Tibial nerve (tissue), 4 donors: ENCODE measurements around the gene DESI2. TPM values are rescaled to one million over a fixed set of nuclear protein-coding genes. Genes with fewer than 3 reads are reported as not detected.
"Not testable (repeated sequence)": the region's sequence is repeated elsewhere in the genome, so short reads cannot be mapped to it uniquely, and the experiment has no call there.

ENCODE experiments used
- DNase-seq, 2 donors: peaks; one replicate each; pipeline ENCODE4 v3.0.0-alpha.2; 2019; ENCODE audit warnings: low spot score in 2 of 2
- H3K27ac ChIP-seq, 4 donors: fragments of 200-600 bp; sonication (generic) in 3 of 4; one replicate each; pipeline ENCODE4 v1.5.1; 2017 to 2019; ENCODE audit warnings: mild to moderate bottlenecking in 1 of 4
- H3K27me3 ChIP-seq, 2 donors: fragments of 200-600 bp; sonication (generic) in 1 of 2; one replicate each; pipeline versions ENCODE4 v1.5.1 to v1.6.0; 2017 to 2019
- H3K36me3 ChIP-seq, 3 donors: fragments of 200-600 bp; sonication (generic); one replicate each; pipeline ENCODE4 v1.5.1; 2018 to 2019
- H3K4me1 ChIP-seq, 4 donors: fragments of 200-600 bp; sonication (generic) in 3 of 4; one replicate each; pipeline ENCODE4 v1.5.1; 2017 to 2019
- H3K4me3 ChIP-seq, 4 donors: fragments of 200-600 bp; sonication (generic) in 3 of 4; one replicate each; pipeline ENCODE4 v1.5.1; 2017 to 2019; ENCODE audit warnings: mild to moderate bottlenecking in 1 of 4, moderate library complexity in 1 of 4
- H3K9me3 ChIP-seq, 4 donors: fragments of 200-600 bp; sonication (generic) in 3 of 4; one replicate each; pipeline ENCODE4 v1.5.1; 2017 to 2019
- EP300 ChIP-seq, 2 donors: sonication (generic); formaldehyde crosslinking; IDR thresholded peaks; one replicate each; pipeline ENCODE4 v1.6.1; 2017; ENCODE audit warnings: antibody characterized with exemption in 2 of 2, mild to moderate bottlenecking in 1 of 2
- POLR2A ChIP-seq, 2 donors: fragments of 450-650 bp; IDR thresholded peaks; one replicate each; pipeline ENCODE4 v1.6.1; 2017; ENCODE audit warnings: antibody characterized with exemption in 2 of 2, mild to moderate bottlenecking in 2 of 2, moderate library complexity in 2 of 2
- WGBS, 2 donors: methylation state at CpG; one replicate each; pipeline ENCODE4 v1.1.5; 2018; 5-methylcytosine and 5-hydroxymethylcytosine counted together
- total RNA-seq, 4 donors: library from RNA; depleted of rRNA; stranded (reverse); fragments of >200 nt; gene quantifications; one replicate each; pipeline ENCODE4 v1.1.0, GENCODE V29; 2016
- TF ChIP-seq, protein P1 (sequence below), 5 experiments: fragments of 200-600 bp in 3 of 5; fragments of 450-650 bp in 2 of 5; sonication (generic) in 3 of 5; IDR thresholded peaks; one replicate each; pipeline ENCODE4 v1.5.1; 2016 to 2019; ENCODE audit warnings: antibody characterized with exemption in 5 of 5, mild to moderate bottlenecking in 3 of 5, moderate library complexity in 2 of 5

The DESI2 gene
- total RNA-seq, 4 donors from 2014 or later: 18.8 to 25.5 (median 23.1) TPM

DNA sequence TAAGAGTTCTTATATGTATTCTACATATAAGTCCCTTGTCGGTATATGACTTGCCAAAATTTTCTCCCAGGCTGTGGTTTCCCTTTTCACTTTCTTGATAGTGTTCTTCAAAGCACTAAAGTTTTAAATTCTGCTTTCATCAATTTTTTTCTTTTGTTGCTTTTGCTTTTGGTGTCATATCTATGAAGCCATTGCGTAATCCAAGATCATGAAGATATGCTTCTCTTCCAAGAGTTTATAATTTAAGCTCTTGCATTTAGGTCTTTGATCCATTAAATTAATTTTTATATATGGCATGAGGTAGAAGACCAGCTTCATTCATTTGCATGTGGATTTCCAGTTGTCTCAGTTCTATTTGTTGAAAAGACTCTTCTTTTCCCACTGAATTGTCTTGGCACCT is 22.2 kb downstream of the DESI2 start:
- Histone ChIP-seq H3K27me3 (no peaks in the 10 kb centered on the region), H3K4me1 (peaks cover 0 to 21% (median 2%) of the 10 kb centered on the region in 4 donors), H3K9me3 (no peaks in the 10 kb centered on the region), H3K27ac (no peak overlapping the region), H3K4me3 (no peak overlapping the region), H3K36me3 (no peaks in the 10 kb centered on the region)
- no peak for DNase-seq
- no peak for TF ChIP-seq EP300 (IDR thresholded peaks at IDR 0.05)
- TF ChIP-seq, protein P1, sequence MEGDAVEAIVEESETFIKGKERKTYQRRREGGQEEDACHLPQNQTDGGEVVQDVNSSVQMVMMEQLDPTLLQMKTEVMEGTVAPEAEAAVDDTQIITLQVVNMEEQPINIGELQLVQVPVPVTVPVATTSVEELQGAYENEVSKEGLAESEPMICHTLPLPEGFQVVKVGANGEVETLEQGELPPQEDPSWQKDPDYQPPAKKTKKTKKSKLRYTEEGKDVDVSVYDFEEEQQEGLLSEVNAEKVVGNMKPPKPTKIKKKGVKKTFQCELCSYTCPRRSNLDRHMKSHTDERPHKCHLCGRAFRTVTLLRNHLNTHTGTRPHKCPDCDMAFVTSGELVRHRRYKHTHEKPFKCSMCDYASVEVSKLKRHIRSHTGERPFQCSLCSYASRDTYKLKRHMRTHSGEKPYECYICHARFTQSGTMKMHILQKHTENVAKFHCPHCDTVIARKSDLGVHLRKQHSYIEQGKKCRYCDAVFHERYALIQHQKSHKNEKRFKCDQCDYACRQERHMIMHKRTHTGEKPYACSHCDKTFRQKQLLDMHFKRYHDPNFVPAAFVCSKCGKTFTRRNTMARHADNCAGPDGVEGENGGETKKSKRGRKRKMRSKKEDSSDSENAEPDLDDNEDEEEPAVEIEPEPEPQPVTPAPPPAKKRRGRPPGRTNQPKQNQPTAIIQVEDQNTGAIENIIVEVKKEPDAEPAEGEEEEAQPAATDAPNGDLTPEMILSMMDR (IDR thresholded peaks at IDR 0.05): no peak
- WGBS, 2 donors: 96 to 98% methylated on average over 2 of the region's 2 CpGs

DNA sequence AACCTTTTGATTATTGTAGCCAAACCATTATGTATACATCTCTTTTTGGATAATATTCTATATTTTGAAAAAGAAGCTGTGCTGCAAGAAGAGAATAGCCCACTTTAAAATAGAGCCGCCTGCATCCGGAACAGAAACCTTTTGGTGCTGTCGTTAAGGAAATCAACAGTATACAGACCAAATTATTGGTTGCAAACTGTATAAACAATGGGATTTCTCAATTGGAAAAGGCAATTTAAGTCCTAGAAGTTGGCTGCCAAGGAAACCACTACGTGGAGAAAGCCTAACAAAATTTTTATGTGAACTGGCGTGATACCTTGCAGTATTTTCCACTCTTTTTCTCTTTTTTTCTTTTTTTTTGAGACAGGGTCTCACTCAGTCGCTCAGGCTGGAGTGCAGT is 25.8 kb downstream of the DESI2 start:
- H3K4me3 ChIP-seq: no peak overlapping the region
- DNase-seq: no peak
- no peaks in the 10 kb centered on the region for H3K9me3 ChIP-seq
- H3K27me3 ChIP-seq: no peaks in the 10 kb centered on the region
- H3K36me3 ChIP-seq: peaks cover 0 to 6% (median 0%) of the 10 kb centered on the region in 3 donors
- TF ChIP-seq POLR2A (IDR thresholded peaks at IDR 0.05) (no peak), EP300 (IDR thresholded peaks at IDR 0.05) (no peak)
- TF ChIP-seq, protein P1 (IDR thresholded peaks at IDR 0.05): no peak
- WGBS, 2 donors: 56 to 66% methylated on average over 6 of the region's 6 CpGs
- peaks cover 0 to 12% (median 0%) of the 10 kb centered on the region in 4 donors for H3K4me1 ChIP-seq
- no peak overlapping the region for H3K27ac ChIP-seq

DNA sequence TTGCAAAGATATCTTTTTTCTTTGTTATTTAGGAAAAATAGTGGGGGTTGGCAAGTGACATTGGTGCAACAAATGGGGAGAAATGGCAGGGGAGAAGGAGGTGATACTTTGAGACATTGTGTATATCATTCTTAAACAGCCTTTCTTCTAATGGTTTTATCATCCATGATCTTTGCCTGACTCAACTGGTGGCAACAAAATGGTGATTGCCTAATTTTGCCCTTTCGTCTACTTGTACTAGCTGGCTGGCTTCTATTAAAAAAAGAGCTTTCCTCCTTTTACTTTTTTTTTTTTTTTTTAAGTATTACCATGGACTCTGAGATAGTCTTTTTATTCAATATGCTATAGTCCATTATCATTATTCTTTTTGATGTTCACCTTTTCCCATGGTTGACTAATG is 27.7 kb downstream of the DESI2 start:
- DNase-seq: no peak
- 91% methylated on average over 1 of the region's 1 CpG for WGBS, 2 donors
- H3K36me3 ChIP-seq: peaks cover 0 to 6% (median 0%) of the 10 kb centered on the region in 3 donors
- H3K27me3 ChIP-seq: no peaks in the 10 kb centered on the region
- no peaks in the 10 kb centered on the region for H3K9me3 ChIP-seq
- no peak overlapping the region for H3K4me3 ChIP-seq
- TF ChIP-seq POLR2A (IDR thresholded peaks at IDR 0.05) (no peak), EP300 (IDR thresholded peaks at IDR 0.05) (no peak)
- TF ChIP-seq, protein P1 (IDR thresholded peaks at IDR 0.05): no peak
- peaks cover 0 to 11% (median 0%) of the 10 kb centered on the region in 4 donors for H3K4me1 ChIP-seq
- H3K27ac ChIP-seq: no peak overlapping the region

DNA sequence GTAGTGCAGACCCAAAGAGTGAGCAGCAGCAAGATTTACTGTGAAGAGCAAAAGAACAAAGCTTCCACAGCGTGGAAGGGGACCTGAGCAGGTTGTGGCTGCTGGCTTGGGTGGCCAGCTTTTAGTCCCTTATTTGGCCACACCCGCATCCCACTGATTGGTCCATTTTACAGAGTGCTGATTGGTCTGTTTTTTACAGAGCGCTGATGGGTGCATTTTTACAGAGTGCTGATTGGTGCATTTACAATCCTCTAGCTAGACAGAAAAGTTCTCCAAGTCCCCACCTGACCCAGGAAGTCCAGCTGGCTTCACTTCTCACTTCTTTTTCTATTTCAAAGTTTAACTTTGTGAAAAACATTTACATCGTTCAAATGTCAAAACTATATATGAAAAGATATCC is 29.2 kb downstream of the DESI2 start:
- 95 to 98% methylated on average over 4 of the region's 4 CpGs for WGBS, 2 donors
- not testable (repeated sequence) for H3K27ac ChIP-seq, H3K4me3 ChIP-seq, H3K27me3 ChIP-seq, H3K36me3 ChIP-seq, DNase-seq, H3K9me3 ChIP-seq
- peaks cover 0 to 11% (median 0%) of the 10 kb centered on the region in 4 donors for H3K4me1 ChIP-seq

DNA sequence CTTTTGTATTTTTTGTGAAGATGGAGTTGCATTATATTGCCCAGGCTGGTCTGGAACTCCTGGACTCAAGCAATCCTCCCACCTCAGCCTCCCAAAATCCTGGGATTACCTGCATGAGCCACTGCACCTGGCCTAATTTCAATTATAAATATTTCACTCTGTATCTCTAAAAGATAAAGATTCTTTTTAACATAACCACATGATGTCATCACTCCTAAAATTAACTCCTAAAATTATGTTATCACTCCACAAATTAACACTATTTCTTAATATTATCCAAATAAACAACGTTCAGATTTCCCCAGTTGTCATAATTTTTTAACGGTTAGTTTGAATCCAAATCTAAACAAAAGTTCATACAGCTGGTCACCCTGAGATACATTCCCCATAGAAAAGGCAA is 43.0 kb downstream of the DESI2 start:
- no peak overlapping the region for H3K27ac ChIP-seq

More for the DNA sequence above, 43.0 kb downstream of the DESI2 start:
- Histone ChIP-seq H3K27me3 (no peaks in the 10 kb centered on the region), H3K9me3 (no peaks in the 10 kb centered on the region), H3K4me1 (no peaks in the 10 kb centered on the region), H3K4me3 (no peak overlapping the region), H3K36me3 (peaks cover 0 to 79% (median 15%) of the 10 kb centered on the region in 3 donors)
- 93 to 94% methylated on average over 2 of the region's 2 CpGs for WGBS, 2 donors
- TF ChIP-seq EP300 (IDR thresholded peaks at IDR 0.05) (no peak), POLR2A (IDR thresholded peaks at IDR 0.05) (no peak)
- TF ChIP-seq, protein P1 (IDR thresholded peaks at IDR 0.05): no peak
- no peak for DNase-seq
